ENCODE data around the gene NDC1.

GRCh38 chr1:53754484-53755312 is 83.4 kb downstream of the NDC1 start:
- TF ChIP-seq POLR2A (IDR thresholded peaks at IDR 0.05) (no peak), CTCF (IDR thresholded peaks at IDR 0.05) (no peak)
